Mucosa of gallbladder (tissue), 1 donor: ENCODE data around the gene ABHD17A. TPM values are rescaled to one million over a fixed set of nuclear protein-coding genes. Genes with fewer than 3 reads are reported as not detected.
"Not testable (repeated sequence)": the region's sequence is repeated elsewhere in the genome, so short reads cannot be mapped to it uniquely, and the experiment has no call there.

ENCODE experiments used
- DNase-seq: peaks from one replicate; pipeline ENCODE4 v3.0.0-alpha.2; 2020; ENCODE audit warnings: low spot score
- total RNA-seq: library from RNA; stranded (reverse); gene quantifications from one replicate; pipeline ENCODE4 v1.2.1, GENCODE V29; 2021
- donor health status: DM: no; HTN: no; CAD: no.

ABHD17A gene
- total RNA-seq, 1 donor from 2014 or later: 85.2 TPM

DNA sequence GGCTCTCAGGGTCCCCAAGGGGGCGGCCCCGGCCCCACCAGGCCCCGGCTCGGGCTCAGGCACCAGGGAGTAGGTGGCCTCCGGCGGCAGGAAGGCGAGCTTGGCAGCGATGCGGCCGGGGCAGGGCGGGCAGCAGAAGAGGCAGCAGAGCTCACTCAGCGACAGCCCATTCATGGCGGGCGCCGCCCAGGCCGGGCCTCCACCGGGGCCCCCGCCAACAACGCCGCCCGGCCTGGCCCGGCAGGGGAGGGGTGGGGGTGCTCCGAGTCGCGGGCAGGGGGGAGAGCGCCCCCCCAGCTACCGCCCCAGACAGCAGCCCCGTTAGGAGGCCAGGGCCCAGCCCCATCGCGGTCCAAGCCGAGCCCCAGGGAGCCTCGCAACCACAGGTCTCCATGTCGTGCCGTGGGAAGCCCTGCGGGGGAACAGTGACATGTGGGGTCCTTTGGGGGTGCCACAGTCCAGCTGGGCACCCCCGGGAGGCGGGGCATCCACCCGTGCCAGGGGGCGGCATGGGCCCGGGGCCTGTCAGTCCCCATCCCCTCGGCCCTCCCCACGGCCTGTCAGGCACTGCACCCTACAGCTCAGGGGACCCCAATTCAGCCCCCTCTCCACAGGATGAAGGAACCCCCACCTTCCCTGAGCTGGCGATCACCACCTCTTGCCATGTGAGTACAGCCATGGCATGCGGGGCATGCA lies 3.8 kb downstream of the ABHD17A start:
- not testable (repeated sequence) for DNase-seq

DNA sequence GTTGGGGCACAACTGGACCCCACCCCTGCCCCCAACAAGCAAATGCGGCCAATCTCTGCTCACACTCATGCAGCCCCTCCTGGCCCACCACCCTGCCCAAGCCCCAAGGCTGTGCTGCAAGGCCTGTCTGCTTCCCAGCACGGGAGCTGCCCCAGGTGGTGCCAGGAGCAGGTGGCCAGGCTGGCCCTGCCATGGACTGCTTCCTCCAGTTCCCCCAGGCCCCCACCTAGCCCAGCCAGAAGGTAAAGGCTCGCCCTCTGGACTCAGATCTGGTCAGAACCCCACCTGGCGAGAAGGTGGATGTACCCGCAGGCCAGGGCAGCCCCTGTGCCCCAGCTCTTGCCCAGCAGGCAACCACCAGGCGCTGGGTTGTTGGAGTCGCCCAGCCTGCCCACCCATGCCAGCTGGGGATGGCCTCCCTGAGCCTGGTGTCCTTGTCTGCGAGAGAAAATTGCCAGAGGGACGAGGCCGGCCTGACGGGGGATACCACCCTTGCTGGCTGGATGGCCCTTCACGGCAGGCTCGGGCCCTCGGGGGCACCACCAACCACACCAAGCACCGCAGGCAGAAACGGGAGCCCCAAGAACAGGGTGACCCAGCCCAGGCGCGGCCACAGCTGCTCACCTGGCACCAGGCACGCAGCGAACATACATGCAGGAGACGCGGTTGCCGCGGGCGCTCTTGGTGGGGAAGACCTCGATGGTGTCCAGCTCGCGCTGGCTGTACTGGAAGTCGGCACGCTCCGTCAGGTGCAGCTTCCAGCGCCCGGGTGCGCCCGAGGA lies 4.5 kb downstream of the ABHD17A start:
- DNase-seq: no peak

GRCh38 chr19:1879982-1880381 lies 5.3 kb downstream of the ABHD17A start:
- not testable (repeated sequence) for DNase-seq

- not testable (repeated sequence) for DNase-seq
These were observed 6.7 kb downstream of the ABHD17A start for GRCh38 chr19:1878583-1878982.

DNA sequence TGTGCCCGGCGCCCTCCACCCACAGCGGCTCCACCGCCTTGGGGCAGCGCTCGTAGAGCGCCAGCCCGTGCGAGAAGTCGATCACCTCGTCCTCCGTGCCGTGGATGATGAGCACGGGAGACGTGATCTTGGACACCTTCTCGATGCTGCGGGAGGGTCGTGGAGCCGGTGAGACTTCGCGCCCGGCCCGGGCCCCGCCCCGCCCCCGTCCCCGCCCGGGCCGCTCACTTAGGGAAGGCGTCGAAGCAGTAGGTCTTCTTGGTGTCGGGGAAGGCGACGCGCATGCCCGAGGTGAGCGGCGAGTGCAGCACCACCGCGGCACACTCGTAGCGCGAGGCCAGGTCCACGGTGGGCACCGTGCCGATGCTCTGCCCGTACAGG lies 8.0 kb downstream of the ABHD17A start:
- not testable (repeated sequence) for DNase-seq

DNA sequence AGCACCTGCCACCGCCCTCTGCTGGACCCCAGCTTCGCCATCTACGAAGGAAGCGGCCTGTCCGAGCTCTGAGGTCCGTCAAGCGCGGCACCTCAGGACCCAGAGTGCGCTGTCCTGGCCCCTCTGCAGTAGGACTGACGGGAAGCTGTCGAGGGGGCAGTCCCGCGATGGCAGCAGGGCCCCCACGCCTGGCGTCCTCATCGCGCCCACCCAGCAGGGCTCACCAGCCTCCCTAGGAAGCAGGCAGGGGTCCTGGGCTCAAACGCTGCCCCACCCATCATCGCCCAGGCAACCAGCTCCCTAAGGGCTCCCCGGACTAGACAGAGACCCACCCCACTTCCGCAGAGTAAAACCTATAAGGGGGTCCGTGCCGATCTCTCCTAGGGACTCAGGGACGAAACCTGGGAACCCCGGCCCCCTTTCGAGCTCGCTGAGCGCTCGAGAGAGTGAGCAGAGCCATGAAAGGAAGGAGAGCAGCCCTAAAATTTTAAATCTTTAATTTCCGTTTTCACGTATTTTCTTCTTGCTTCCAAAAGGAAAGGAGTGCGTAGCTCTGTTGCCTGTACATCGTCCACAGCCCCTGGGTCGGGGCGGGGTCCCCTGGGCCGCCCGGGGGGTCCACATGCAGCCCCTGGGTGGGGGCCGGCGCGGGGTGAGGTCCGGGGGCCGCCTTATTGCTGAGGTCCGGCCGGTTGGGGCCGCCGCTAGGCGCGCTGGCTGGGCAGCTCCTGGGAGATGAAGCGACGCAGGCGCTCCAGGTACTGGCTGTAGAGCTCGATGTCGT lies 8.6 kb downstream of the ABHD17A start:
- DNase-seq: not testable (repeated sequence)

DNA sequence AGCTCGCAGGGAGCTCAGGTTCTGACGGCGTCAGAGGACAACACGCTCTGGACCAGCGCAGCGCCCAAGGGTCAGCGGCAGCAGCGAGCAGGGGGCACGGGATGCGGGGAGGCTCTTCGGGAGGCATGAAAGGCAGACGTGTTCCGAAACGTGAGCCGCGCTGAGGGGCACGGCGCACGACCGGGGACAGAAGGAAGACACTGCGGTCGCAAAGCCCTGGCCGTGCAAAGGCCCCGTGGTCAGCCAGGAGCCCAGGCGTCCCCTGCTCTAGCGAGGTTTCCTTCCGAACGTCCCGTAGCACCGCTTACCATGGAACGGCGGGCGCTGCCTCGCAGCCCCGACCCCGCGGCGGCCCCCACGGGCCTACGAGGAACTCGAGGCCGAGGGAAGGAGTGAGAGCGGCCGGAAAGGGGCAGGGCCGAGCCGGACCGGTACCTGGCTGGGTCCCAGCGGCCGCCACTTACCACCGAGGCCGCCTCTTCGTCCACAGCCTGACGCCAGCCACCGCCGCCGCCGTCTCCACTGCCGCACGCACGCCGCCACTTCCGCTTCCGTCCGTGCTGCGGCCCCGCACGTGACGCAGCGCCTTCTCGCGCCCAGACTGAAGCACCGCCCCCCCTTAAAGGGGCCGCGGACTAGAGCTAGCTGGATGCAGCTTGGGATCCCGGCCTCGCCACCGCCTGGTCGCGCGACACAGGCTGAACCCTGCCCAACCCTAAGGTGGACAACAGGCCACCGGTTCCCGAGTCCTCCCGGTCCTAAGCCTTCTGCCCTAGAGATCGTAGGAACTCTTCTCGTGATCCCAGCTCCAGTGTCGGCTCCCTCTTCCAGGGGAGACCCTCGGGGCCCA lies 9.4 kb downstream of the ABHD17A start:
- DNase-seq: peak; percentile 93

DNA sequence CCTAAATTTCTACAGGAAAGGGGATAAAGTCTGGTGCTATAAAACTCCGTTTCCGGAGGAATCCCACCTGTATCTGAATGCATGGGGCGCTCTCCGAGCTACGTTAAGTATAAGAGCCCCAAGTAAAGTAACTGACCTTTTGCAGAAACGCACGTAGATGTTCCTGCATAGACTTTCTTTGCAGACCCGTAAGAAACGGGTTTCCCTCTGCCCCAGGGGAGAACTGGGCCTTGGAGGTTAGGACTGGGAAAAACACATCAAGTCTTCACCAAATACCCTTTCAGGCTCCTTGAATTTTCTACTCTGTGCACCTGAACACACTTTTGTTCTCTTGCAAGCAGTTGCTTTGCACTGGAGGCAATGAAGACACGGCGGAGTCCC lies 10.0 kb downstream of the ABHD17A start:
- not testable (repeated sequence) for DNase-seq

DNA sequence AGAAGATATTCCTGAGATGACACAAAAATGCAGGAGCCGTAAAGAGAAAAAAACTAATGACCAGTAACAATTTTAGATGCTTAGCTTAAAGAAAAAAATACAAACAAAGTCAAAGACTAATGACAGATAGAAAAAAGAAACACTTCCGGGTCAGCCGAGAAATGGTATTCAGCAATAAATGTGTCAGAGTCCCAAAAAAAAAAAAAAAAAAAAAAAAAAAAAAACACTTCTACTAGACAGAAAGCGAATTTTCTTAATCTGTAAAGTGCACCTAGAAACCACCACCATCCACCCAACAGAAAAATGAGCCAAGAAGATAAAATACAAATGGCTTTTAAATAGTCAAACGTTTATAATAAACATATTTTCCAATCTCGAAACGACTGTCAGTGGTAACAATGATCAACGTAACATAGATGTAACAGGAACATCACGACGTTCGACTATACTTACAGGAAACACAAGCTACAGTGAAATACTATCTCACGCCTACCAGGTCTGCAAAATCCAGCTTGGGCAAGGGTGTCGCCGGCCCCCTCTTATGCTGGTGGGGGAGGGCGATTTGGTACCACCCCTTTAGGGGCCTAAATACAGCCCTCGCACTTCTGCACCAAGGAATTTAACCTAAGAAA lies 10.6 kb downstream of the ABHD17A start:
- DNase-seq: no peak

DNA sequence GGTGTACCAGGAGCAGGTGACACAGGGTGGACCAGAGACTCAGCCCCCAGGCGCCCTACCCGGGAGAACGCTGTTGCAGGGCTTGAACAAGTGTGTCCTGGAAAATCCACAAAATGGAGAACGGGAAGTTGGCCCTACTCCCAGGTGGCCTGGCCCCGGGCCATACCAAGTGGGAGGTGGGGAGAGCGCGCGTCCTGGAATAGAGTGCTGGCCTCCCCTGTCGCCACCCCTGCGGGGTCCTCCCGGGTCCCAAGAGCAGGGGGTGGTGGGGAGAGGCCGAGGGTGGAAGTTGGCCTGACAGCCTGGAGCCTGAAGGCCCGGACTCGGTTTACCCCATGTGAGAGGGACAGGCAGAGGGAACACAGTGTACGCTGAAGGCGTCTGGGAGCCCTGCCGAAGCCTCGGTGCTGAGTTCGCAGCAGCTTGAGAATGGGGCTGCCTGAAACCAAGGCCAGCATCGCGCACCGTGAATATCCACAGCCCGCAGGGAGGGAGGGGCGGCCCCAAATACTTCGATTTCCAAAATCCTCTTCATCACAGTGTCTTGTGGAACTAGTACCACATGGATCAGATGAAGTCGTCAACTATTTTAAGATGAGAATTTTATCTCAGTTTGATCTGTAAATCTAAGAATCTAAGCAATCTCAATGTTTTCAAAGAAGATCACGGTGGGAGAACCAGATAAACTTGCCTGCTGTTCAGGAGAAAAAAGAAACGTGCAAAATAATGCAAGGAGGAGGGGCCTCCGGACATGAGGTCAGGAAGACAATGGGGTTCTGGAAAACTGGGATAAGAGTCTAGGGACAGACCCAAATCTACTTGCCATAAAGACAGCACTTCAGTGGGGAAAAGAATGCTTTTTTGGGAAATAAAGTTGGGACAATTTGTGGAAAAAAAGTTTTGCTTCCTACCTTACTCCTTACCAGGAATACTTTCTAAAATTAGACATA lies 11.5 kb downstream of the ABHD17A start:
- DNase-seq: no peak

GRCh38 chr19:1872807-1873523 lies 12.3 kb downstream of the ABHD17A start:
- DNase-seq: no peak

DNA sequence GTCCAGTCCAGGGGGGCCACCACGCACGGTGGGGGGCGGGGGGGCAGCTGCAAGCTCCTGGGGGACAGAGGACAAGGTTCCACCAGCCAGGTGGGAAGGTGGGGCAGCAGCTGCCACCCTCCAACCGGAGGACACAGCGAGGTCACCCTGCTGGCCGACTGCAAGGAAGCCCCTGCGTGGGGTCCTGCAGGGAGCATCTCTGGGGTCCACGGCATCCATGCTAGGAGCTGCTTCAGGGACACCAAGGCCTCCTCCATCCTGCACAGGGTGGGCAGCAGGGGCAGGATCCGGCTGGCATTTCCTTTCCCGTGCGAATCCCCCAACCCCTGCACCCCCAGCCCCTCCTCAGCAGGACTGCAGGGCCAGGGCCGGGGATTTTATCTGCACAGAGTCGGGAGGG lies 13.7 kb downstream of the ABHD17A start:
- DNase-seq: no peak

- DNase-seq: no peak
These were observed 14.1 kb downstream of the ABHD17A start for GRCh38 chr19:1871140-1871597.

DNA sequence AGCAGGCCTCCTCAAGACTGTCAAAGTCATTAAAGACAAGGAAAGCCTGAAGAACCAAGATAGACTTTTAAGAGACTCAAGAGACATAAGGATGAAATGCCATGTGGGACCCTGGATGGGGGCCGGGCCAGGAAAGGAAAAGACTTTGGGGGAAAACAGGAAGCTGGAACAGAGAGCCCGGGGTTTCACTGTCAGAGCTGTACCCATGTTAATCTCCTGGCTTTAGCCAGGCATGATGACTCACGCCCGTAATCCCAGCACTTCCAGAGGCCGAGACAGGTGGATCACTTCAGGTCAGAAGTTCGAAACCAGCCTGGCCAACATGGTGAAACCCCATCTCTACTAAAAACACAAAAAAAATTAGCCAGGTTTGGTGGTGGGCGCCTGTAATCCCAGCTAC lies 16.3 kb downstream of the ABHD17A start:
- no peak for DNase-seq

- no peak for DNase-seq
These were observed 18.0 kb downstream of the ABHD17A start for GRCh38 chr19:1867349-1867724.

DNA sequence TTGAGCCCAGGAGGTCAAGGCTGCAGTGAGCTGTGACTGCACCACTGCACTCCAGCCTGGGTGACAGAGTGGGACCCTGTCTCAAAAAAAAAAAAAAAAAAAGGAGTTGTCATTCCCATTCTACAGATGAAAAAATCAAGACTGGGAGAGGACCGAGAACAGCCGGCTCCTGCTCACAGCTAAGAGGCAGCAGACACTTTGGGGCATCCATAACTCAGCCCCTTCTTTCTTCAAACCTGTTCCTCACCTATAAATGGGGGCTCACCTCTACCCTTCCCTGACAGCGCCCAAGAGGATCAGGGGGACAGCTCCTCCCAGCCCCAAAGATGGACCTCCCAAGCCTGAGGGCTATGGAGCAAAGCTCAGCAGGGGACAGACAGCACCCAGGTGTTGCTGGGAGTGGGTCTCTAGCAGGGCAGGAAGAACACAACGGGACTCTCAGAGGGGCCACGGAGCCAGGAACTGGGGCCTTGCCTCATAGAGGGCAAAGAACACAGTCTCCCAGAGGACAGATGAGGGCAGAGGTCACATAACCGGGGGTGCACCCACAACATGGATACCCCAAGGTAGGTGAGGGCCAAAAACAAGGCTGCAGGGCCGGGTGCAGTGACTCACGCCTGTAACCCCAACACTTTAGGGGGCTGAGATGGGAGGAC lies 18.5 kb downstream of the ABHD17A start:
- no peak for DNase-seq

DNA sequence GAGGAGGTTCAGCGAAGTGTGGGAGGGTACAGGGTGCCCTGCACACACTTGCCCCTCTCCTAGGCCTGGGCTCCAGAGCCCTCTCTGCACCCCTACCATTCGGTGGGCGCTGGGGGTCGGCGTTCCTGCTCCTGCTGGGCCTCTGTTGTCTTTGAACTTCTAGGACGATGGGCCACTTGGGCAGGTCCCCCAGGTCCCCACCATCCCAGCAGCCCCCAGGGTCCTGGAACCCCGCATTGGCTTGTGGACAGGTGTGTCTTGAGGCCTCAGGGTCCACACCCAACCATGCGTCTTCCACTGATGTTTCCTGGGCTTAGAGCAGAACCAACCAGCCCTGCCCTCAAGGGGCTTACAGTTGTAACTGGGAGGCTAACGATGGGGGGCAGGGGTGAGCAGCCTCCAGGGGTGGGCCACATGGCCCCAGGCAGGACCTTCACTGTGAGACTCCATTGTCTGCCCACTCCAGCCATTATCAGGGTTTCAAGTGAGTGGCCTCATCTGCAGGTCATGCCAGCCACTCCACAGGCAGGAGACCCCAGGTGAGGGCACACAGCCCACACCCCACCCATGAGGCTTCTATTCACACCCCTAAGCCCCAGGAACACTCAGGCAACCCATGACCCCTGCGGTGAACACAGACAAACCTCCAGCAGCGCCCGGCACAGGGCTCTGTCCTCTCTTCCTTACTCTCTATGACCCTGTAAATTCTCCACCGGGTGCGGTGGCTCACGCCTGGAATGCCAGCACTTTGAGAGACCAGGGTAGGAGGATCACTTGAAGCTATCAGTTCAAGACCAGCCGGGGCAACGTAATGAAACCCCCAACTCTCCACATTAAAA lies 19.9 kb downstream of the ABHD17A start:
- DNase-seq: no peak
